ENCODE data around the gene ADD2.

DNA sequence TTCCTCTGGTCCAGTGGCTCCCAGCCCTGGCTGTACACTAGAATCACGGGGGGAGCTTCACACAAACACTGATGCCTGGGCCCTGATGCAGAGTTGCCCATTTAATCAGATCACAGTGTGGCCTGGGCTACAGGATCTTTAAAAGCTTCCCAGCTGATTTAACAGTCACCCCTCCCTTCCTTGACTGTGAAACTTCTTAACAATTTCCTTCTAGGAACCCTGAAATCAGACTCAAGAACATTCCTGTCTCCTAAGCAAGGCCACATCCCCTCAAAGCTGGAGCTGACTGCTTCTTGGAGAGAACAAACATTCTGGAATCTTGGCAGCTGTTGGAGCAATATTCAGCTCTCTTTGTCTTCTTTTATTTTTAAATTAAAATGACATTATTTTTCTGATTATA, 88.7 kb downstream of the ADD2 start:
- TF ChIP-seq CTCF (IDR thresholded peaks at IDR 0.05) = no peak
- TF ChIP-seq POLR2AphosphoS5 (IDR thresholded peaks at IDR 0.05) = no peak
- TF ChIP-seq POLR2A (IDR thresholded peaks at IDR 0.05) = no peak
- no peak for TF ChIP-seq EP300 (IDR thresholded peaks at IDR 0.05; ENCODE audit: low read depth)

All from transverse colon (tissue), 4 donors.